GM12872 (cell line): Measurements from ENCODE around the gene NT5C1A.

Experiments
- CTCF ChIP-seq: IDR thresholded peaks from 3 replicates; pipeline ENCODE4 v1.5.1; 2011; ENCODE audit warnings: low read depth, mild to moderate bottlenecking, low read length, moderate library complexity; ENCODE audit not compliant: insufficient read depth

NT5C1A gene

GRCh38 chr1:39695016-39695415, 23.1 kb upstream of the NT5C1A start:
- no peak for TF ChIP-seq CTCF

GRCh38 chr1:39694026-39694425, 22.1 kb upstream of the NT5C1A start:
- no peak for TF ChIP-seq CTCF

- no peak for TF ChIP-seq CTCF
Measured at GRCh38 chr1:39692152-39693074, 20.5 kb upstream of the NT5C1A start.

GRCh38 chr1:39691383-39692151, 19.7 kb upstream of the NT5C1A start, which contains the start of gene HPCAL4:
Gene HPCAL4, minus strand, starts transcription at chr1:39691433. Its CDS starts 6,830 bp downstream, at chr1:39684603.
- TF ChIP-seq CTCF, result no peak

GRCh38 chr1:39690794-39691382, 19.0 kb upstream of the NT5C1A start:
- TF ChIP-seq CTCF, result no peak

- TF ChIP-seq CTCF, result no peak
Measured at GRCh38 chr1:39690225-39690624, 18.3 kb upstream of the NT5C1A start.

- no peak for TF ChIP-seq CTCF
Measured at GRCh38 chr1:39689635-39690034, 17.7 kb upstream of the NT5C1A start.
